ENCODE measurements around the gene KLRK1.

- TF ChIP-seq CTCF (IDR thresholded peaks at IDR 0.05) (no peak), POLR2A (IDR thresholded peaks at IDR 0.05) (no peak)
Observed at GRCh38 chr12:10392394-10392930, 2.6 kb upstream of the KLRK1 start.

All from adrenal gland (tissue), 5 donors.